Gastroesophageal sphincter (tissue), 3 donors: ENCODE measurements around the gene MPPED1.

ENCODE experiments used
- EP300 ChIP-seq: sonication (generic); formaldehyde crosslinking; IDR thresholded peaks from one replicate; pipeline ENCODE4 v1.6.1; 2017; ENCODE audit warnings: antibody characterized with exemption, mild to moderate bottlenecking
- POLR2AphosphoS5 ChIP-seq: sonication (generic); formaldehyde crosslinking; IDR thresholded peaks from one replicate; pipeline ENCODE4 v1.6.1; 2017; ENCODE audit warnings: antibody characterized with exemption
- TF ChIP-seq, protein P1 (sequence below), 4 experiments: fragments of 200-600 bp in 2 of 4; fragments of 450-650 bp in 2 of 4; sonication (generic) in 1 of 4; IDR thresholded peaks; one replicate each; pipeline ENCODE4 v1.5.1; 2017 to 2019; ENCODE audit warnings: antibody characterized with exemption in 4 of 4, mild to moderate bottlenecking in 2 of 4, moderate library complexity in 2 of 4

DNA sequence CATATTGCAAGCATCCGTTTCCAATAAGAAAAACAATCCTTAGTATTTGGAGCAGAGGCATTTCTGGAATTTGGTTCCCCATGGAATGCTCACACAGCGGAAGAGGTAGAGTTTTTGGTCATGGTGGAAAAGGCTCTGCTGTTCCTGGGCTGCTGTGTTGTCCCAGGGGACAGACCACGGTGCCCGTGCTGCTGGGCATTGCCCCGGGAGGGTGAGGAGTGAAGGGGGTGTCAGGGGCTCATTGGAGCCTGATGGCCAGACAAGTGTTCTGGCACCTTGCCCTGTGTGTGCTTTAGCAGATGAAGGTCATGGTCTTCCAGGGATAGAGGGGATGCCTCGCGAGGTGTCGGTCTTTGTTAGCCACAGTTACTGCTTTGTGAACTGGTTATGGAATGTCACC is 61.2 kb downstream of the MPPED1 start:
- no peak for TF ChIP-seq EP300
- no peak for TF ChIP-seq POLR2AphosphoS5
- TF ChIP-seq, protein P1, sequence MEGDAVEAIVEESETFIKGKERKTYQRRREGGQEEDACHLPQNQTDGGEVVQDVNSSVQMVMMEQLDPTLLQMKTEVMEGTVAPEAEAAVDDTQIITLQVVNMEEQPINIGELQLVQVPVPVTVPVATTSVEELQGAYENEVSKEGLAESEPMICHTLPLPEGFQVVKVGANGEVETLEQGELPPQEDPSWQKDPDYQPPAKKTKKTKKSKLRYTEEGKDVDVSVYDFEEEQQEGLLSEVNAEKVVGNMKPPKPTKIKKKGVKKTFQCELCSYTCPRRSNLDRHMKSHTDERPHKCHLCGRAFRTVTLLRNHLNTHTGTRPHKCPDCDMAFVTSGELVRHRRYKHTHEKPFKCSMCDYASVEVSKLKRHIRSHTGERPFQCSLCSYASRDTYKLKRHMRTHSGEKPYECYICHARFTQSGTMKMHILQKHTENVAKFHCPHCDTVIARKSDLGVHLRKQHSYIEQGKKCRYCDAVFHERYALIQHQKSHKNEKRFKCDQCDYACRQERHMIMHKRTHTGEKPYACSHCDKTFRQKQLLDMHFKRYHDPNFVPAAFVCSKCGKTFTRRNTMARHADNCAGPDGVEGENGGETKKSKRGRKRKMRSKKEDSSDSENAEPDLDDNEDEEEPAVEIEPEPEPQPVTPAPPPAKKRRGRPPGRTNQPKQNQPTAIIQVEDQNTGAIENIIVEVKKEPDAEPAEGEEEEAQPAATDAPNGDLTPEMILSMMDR (IDR thresholded peaks at IDR 0.05) = no peak
